ENCODE data around the gene MGAT1. TPM values are rescaled to one million over a fixed set of nuclear protein-coding genes. Genes with fewer than 3 reads are reported as not detected.

The MGAT1 gene
- total RNA-seq, 4 donors from 2014 or later: 122 to 196 (median 159) TPM

DNA sequence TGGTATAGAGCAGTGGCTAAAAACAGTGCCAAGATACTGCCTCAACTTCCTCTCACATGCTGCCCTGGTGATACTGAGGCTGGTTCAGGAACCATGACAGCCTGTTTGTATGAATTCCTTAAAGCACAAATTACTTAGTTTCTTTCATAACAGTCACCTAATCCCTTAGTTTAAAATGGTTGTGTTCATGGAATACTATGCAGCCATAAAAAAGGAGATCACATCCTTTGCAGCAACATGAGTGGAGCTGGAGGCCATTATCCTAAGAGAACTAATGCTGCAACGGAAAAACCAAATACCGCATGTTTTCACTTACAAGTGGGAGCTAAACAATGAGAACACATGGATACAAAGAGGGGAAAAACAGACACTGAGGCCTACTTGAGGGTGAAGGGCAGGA, 36.6 kb upstream of the MGAT1 start:
- Histone ChIP-seq H3K27me3 (no peaks in the 10 kb centered on the region), H3K36me3 (peaks cover 0 to 38% of the 10 kb centered on the region in 2 donors), H3K27ac (no peak overlapping the region), H3K4me3 (no peak overlapping the region), H3K4me1 (no peaks in the 10 kb centered on the region), H3K9me3 (no peaks in the 10 kb centered on the region)
- 96 to 100% methylated on average over 2 of the region's 2 CpGs for WGBS, 2 donors (ENCODE audit: low coverage in 1 of 2)
- TF ChIP-seq POLR2A (IDR thresholded peaks at IDR 0.05): no peak
- TF ChIP-seq, protein P1, sequence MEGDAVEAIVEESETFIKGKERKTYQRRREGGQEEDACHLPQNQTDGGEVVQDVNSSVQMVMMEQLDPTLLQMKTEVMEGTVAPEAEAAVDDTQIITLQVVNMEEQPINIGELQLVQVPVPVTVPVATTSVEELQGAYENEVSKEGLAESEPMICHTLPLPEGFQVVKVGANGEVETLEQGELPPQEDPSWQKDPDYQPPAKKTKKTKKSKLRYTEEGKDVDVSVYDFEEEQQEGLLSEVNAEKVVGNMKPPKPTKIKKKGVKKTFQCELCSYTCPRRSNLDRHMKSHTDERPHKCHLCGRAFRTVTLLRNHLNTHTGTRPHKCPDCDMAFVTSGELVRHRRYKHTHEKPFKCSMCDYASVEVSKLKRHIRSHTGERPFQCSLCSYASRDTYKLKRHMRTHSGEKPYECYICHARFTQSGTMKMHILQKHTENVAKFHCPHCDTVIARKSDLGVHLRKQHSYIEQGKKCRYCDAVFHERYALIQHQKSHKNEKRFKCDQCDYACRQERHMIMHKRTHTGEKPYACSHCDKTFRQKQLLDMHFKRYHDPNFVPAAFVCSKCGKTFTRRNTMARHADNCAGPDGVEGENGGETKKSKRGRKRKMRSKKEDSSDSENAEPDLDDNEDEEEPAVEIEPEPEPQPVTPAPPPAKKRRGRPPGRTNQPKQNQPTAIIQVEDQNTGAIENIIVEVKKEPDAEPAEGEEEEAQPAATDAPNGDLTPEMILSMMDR (IDR thresholded peaks at IDR 0.05): no peak
- no peak for TF ChIP-seq POLR2AphosphoS5 (IDR thresholded peaks at IDR 0.05)
- TF ChIP-seq EP300 (IDR thresholded peaks at IDR 0.05): no peak
- ATAC-seq: no peak

DNA sequence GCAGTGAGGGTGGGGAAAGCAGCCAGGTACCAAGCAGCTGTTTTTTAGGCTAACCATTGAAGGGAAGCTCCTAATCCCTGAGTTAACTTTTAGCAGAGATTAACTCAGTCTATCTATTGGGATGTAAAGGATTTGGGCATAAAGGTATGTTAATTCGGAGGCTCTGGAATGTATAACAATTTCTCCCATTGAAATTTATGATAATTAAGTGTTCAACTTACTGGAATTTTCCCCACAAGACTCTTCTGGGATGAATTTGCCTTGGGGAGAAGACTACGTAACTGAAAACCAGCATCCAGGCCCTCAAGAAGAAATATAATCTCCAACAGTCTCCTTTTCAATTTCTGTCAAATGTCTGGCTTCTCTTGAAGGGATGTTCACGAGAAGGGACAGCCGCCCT, 34.9 kb upstream of the MGAT1 start:
- peaks cover 0 to 43% of the 10 kb centered on the region in 2 donors for H3K36me3 ChIP-seq
- WGBS, 2 donors (ENCODE audit: low coverage in 1 of 2): 92 to 97% methylated on average over 3 to 4 of the region's 4 CpGs
- peaks cover 3 to 15% (median 5%) of the 10 kb centered on the region in 3 donors for H3K4me1 ChIP-seq
- H3K27ac ChIP-seq: no peak overlapping the region
- TF ChIP-seq POLR2AphosphoS5 (IDR thresholded peaks at IDR 0.05) (no peak), EP300 (IDR thresholded peaks at IDR 0.05) (no peak), POLR2A (IDR thresholded peaks at IDR 0.05) (no peak)
- TF ChIP-seq, protein P1 (IDR thresholded peaks at IDR 0.05): no peak
- no peak overlapping the region for H3K4me3 ChIP-seq
- ATAC-seq: no peak
- no peaks in the 10 kb centered on the region for H3K27me3 ChIP-seq
- no peaks in the 10 kb centered on the region for H3K9me3 ChIP-seq

DNA sequence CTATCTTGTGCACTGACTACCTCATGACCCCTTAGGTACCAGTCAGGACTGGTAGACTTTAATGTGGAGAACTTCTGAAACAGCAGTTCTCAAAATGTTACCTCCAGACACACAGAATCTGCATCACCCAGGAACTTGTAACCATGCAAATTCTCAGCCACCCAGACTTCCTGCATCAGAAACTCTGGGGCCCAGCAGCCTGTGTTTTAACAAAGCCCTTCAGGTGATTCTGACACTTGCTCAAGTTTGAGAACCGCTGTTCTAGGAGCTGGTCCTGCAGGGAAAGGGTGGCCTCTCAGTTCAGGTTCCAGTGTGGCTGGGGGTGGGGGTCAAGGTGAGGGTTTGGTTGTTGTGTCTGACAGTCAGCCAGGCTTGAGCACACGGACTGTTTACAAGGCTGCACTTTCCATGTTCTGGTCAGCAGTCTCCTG, 30.0 kb upstream of the MGAT1 start:
- WGBS, 2 donors (ENCODE audit: low coverage in 1 of 2): 67 to 89% methylated on average over 1 to 2 of the region's 2 CpGs
- ATAC-seq: no peak
- H3K27me3 ChIP-seq: no peaks in the 10 kb centered on the region
- H3K4me1 ChIP-seq: peaks cover 7 to 42% (median 20%) of the 10 kb centered on the region in 3 donors
- peaks cover 0 to 46% of the 10 kb centered on the region in 2 donors for H3K36me3 ChIP-seq
- peak overlapping the region in 3 of 4 donors; percentile 1 to 97 (median 95) for H3K27ac ChIP-seq
- peaks cover 0 to 13% (median 0%) of the 10 kb centered on the region in 3 donors for H3K9me3 ChIP-seq
- peak overlapping the region in 1 of 2 donors; percentile 90 for H3K4me3 ChIP-seq
- no peak for TF ChIP-seq EP300 (IDR thresholded peaks at IDR 0.05)
- no peak for TF ChIP-seq POLR2A (IDR thresholded peaks at IDR 0.05)
- TF ChIP-seq POLR2AphosphoS5 (IDR thresholded peaks at IDR 0.05): no peak
- TF ChIP-seq, protein P1 (IDR thresholded peaks at IDR 0.05): no peak

DNA sequence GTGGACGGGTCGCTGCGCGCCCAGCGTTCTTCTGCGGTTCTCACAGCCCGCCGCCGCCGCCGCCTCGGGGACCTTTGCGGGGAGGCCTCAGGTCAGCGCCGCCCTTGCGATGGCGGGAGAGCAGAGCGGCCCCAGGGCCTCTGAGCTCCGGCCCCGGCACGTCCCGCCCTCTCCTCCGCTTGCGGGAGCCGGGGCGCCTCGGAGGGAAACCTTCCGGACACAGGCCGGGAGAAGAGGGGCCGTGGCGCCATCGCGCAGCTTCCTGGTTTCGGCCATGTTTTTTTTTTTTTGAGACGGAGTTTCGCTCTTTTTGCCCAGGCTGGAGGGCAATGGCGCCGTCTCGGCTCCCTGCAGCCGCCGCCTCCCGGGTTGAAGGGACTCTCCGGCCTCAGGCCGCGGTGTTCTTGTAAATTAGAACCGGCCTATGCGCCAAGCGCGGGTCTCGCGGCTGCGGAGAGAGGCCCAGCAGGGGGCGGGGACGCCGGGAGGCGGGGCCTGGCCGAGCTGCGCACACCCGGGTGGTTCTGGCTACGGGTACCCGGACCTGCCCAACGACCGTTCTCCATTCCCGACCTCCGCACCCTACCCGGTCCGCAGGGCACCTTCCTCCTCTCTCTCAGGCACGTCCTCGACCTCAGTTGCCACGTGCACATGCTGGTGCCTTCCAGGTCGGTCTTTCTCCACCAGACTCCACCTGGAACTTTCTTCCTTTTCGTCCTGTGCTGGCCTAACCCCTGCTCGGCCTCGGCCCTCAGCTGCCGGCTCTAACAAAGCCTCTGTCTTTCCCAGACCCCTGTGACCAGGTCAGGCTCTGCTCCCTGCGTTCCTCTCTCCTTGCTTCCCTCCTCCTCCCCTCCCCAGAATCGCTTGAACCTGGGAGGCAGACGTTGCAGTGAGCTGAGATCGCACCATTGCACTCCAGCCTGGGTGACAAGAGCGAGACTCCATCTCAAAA, 28.8 kb upstream of the MGAT1 start:
- H3K4me3 ChIP-seq: peak overlapping the region; percentile 64 to 90
- WGBS, 2 donors (ENCODE audit: low coverage in 1 of 2): 0 to 1% methylated on average over 1 to 14 of the region's 80 CpGs
- peaks cover 0 to 13% (median 0%) of the 10 kb centered on the region in 3 donors for H3K9me3 ChIP-seq
- ATAC-seq: peak; percentile 95
- peaks cover 7 to 46% (median 20%) of the 10 kb centered on the region in 3 donors for H3K4me1 ChIP-seq
- H3K27me3 ChIP-seq: no peaks in the 10 kb centered on the region
- peak; percentile 40 to 52 for TF ChIP-seq POLR2A (IDR thresholded peaks at IDR 0.05)
- TF ChIP-seq EP300 (IDR thresholded peaks at IDR 0.05): no peak
- peak; percentile 69 for TF ChIP-seq POLR2AphosphoS5 (IDR thresholded peaks at IDR 0.05)
- TF ChIP-seq, protein P1 (IDR thresholded peaks at IDR 0.05): peak in 3 of 4 experiments; percentile 30 to 52 (median 45)
- H3K36me3 ChIP-seq: peaks cover 0 to 33% of the 10 kb centered on the region in 2 donors
- peak overlapping the region; percentile 76 to 97 (median 94) for H3K27ac ChIP-seq

Measured in gastroesophageal sphincter (tissue), 4 donors.